GM10266 (cell line): ENCODE results near the gene CHST7.

Experiments
- DNase-seq: peaks from one replicate; pipeline ENCODE4 v3.0.0; 2012; ENCODE audit errors: extremely low spot score
- CTCF ChIP-seq: IDR thresholded peaks from 2 replicates; pipeline ENCODE4 v1.5.1; 2012; ENCODE audit warnings: mild to moderate bottlenecking, low read depth; ENCODE audit not compliant: control insufficient read depth, insufficient read depth; ENCODE audit errors: missing control alignments

Gene CHST7

GRCh38 chrX:46611658-46612362 is 38.2 kb downstream of the CHST7 start:
- no peak for DNase-seq
- TF ChIP-seq CTCF, result no peak

- no peak for DNase-seq
- TF ChIP-seq CTCF, result no peak
These were observed 44.3 kb downstream of the CHST7 start for GRCh38 chrX:46617906-46618305.

DNA sequence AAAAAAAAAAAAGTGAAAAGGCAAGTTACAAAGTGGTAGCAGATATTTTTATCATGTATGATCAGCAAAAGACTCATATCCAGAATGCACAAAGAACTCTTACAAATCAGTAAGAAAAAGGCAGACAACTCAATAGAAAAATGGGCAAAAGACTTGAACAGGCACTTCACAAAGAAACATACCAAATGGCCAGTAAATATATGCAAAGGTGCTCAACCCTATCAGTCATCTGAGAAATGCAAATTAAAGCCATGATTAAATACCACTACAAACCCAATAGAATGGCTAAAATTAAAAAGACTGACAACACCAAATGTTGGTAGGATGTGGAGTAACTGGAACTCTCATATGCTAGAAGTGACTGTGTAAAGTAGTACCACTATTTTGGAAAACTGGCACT is 45.4 kb downstream of the CHST7 start:
- TF ChIP-seq CTCF, result no peak
- DNase-seq, result no peak

DNA sequence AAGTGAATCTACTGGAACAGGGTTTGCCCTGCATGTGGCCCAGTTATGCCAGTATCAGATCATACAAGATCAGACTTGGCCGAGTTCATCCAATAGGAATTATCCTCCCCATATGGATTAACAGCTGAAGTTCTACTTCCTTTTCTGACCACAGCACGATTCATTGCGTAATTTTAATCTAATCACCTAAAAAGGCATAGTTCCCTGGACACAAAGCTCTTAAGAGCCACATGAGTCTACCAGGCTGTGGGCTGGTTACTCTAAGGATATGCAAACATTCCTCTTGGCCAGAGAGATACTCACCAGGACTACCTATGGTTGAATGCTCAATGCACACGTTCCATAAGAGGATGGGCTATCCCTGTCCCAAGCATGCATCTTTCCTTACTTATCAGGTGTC is 46.9 kb downstream of the CHST7 start:
- no peak for TF ChIP-seq CTCF
- DNase-seq, result no peak

- DNase-seq, result no peak
- no peak for TF ChIP-seq CTCF
These were observed 48.0 kb downstream of the CHST7 start for GRCh38 chrX:46621572-46621971.

GRCh38 chrX:46624090-46624786 is 50.7 kb downstream of the CHST7 start:
- no peak for DNase-seq
- no peak for TF ChIP-seq CTCF

DNA sequence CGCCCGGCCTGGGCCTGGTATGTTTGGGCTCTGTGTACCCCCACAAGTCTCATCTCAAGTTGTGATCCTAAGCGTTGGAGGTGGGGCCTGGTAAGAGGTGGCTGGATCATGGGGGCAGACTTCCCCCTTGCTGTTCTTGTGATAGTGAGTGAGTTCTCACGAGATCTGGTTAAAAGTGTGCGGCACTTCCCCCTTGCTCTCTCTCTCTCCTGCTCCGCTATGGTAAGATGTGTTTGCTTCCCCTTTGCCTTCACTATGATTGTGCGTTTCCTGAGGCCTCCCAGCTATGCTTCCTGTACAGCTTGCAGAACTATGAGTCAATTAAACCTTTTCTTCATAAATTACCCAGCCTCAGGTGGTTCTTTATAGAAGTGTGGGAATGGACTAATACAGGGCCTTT is 53.0 kb downstream of the CHST7 start:
- TF ChIP-seq CTCF, result no peak
- no peak for DNase-seq
